ENCODE data around the gene TSKU.

DNA sequence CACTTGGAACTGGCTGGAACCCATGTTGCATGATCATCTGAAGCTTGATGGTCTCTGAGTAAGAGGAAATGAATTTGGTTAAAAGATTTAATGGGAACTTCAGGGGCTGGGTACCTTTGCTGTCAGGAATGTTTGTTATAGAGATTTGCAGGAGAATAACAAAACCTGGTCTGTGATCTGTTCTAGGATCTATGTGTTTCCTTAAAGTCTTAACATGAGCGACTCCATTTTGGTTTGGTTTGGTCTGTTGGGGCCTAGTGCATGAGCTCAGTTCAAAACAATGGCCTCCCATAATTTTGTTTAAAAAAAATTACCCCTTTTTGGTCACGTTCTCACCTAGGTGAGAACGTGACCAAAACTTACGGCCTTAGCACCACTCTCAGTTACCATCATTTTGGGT lies 28.1 kb downstream of the TSKU start:
- TF ChIP-seq, protein P1, sequence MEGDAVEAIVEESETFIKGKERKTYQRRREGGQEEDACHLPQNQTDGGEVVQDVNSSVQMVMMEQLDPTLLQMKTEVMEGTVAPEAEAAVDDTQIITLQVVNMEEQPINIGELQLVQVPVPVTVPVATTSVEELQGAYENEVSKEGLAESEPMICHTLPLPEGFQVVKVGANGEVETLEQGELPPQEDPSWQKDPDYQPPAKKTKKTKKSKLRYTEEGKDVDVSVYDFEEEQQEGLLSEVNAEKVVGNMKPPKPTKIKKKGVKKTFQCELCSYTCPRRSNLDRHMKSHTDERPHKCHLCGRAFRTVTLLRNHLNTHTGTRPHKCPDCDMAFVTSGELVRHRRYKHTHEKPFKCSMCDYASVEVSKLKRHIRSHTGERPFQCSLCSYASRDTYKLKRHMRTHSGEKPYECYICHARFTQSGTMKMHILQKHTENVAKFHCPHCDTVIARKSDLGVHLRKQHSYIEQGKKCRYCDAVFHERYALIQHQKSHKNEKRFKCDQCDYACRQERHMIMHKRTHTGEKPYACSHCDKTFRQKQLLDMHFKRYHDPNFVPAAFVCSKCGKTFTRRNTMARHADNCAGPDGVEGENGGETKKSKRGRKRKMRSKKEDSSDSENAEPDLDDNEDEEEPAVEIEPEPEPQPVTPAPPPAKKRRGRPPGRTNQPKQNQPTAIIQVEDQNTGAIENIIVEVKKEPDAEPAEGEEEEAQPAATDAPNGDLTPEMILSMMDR (IDR thresholded peaks at IDR 0.05 in 4 of 5, conservative IDR thresholded peaks at IDR 0.05 in 1 of 5), result no peak
- TF ChIP-seq POLR2A (IDR thresholded peaks at IDR 0.05), result no peak
